Iris pigment epithelial cell (primary cell): ENCODE data around the gene RAB3B.
A peak's percentile ranks its signal among the peaks of the same experiment; 100 is the strongest.
"Not testable (repeated sequence)": the region's sequence is repeated elsewhere in the genome, so short reads cannot be mapped to it uniquely, and the experiment has no call there.

Experiments used
- DNase-seq: peaks from one replicate; pipeline ENCODE4 v3.0.0-alpha.2; 2011; ENCODE audit warnings: low read depth

The RAB3B gene

GRCh38 chr1:51989582-51990477 lies 670 bp downstream of the RAB3B start:
- no peak for DNase-seq

- DNase-seq, result no peak
Observed at GRCh38 chr1:51988254-51988653, 2.2 kb downstream of the RAB3B start.

DNA sequence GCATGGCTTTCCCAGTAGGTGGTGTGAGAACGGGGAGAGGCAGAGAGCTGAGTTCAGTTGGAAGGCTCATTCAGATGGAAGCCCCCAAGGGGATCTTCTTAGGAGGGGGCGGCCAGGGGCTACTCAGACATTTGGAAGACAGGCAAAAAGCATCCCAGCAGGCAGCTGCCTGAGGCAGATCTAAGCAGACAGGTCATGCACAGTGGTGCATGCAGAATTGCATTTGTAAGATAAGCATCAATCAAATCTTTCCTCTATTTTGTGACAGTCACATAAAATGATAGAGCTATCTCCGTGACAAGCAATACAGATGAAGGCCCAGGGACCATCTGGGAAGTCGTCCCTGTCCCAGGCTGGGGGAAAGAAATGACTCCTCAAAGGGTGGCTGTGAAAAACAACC lies 3.8 kb downstream of the RAB3B start:
- DNase-seq, result no peak

DNA sequence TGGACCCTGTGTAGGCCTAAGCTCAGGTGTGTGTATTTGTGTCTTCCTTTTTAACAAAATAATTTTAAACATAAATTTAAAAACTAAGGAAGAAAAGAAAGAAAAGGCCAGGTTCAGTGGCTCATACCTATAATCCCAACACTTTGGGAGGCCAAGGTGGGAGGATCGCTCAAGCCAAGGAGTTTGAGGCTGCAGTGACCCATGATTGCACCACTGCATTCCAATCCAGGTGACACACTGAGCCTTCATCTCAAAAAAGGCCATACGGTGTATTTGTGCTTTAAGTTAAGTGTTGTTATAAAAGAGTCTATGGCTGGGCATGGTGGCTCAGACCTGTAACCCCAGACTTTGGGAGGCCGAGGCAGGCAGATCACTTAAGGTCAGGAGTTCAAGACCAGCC lies 8.3 kb downstream of the RAB3B start:
- DNase-seq, result no peak

DNA sequence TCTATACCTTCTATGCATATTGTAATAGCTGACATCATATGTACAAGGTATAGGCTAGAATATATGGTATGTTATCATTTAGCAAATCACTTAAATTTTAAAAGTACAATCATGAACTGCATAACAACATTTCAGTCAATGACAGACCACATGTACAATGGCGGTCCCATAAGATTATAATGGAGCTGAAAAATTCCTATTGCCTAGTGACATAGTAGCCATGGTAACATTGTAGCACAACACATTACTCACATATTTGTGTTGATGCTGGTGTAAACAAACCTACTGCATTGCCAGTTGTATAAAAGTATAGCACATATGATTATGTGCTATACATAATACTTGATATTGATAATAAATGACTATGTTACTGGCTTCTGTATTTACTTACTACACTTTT lies 8.9 kb downstream of the RAB3B start:
- no peak for DNase-seq

GRCh38 chr1:51978099-51978498 lies 12.4 kb downstream of the RAB3B start:
- no peak for DNase-seq

- DNase-seq, result no peak
Observed at GRCh38 chr1:51976846-51977602, 13.5 kb downstream of the RAB3B start.

GRCh38 chr1:51973587-51974474 lies 16.7 kb downstream of the RAB3B start:
- DNase-seq, result peak; percentile 34

DNA sequence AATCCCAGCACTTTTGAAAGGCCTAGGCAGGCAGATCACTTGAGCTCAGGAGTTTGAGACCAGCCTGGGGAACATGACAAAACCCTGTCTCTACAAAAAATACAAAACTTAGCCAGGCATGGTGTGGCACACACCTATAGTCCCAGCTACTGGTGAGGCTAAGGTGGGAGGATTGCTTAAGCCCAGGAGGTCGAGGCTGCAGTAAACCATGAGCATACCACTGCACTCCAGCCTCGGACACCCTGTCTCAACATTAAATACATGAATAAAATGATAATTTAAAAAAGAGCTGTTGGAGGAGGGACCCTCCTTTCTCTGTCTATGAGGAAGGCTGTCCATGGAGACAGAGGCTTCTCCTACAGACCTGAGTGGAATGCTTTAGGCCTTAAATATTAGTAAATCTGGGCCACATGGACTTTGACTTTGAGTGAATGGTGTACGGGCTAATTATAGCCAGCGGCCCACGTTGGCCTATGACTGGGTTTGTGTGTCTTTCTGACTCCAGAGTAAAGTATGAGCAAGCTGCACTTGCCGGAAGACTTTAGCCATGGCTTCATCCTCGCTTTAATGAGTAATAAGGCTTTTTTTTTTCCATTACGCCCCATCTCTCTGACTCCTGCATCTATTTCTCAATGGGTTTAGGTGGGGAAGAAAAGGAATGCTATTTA lies 21.3 kb downstream of the RAB3B start:
- DNase-seq, result peak; percentile 98

GRCh38 chr1:51968632-51969031 lies 21.9 kb downstream of the RAB3B start:
- no peak for DNase-seq

GRCh38 chr1:51967213-51967791 lies 23.2 kb downstream of the RAB3B start:
- DNase-seq, result not testable (repeated sequence)

GRCh38 chr1:51966559-51966958 lies 23.9 kb downstream of the RAB3B start:
- DNase-seq, result no peak

DNA sequence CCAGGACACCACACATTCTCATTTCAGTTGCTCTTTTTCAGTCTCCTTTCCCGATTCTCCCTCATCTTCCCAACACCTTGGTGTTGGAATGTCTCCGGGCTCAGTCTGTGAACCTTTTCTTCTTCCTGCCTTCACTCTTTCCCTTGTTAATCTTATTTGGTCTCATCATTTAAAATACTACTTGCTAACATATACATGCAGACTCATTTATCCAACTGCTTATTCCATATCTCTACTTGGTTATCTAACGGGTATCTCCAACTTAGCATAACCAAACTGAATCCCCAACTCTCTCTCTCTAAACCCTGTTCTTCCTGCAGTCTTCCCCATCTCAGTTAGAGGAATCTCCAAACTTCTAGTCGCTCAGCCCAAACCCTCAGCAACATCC lies 26.2 kb downstream of the RAB3B start:
- DNase-seq, result no peak

- DNase-seq, result no peak
Observed at GRCh38 chr1:51963592-51964308, 26.8 kb downstream of the RAB3B start.

- no peak for DNase-seq
Observed at GRCh38 chr1:51962486-51963356, 27.8 kb downstream of the RAB3B start.

DNA sequence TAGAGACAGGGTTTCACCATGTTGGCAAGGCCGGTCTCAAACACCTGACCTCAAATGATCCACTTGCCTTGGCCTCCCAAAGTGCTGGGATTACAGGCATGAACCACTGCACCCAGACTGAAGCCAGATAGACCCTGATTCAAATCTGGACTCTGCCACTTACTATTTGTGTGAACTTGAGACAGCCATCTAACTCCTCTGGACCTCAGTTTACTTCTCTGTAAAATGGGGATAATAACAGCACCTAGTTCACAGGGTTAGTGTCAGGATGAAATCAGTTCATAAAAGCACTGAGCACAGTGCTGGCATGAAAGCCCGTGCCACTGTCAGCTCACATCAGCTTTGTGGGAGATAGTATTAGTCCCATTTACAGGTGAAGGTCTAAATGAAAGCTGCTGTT lies 28.5 kb downstream of the RAB3B start:
- no peak for DNase-seq

DNA sequence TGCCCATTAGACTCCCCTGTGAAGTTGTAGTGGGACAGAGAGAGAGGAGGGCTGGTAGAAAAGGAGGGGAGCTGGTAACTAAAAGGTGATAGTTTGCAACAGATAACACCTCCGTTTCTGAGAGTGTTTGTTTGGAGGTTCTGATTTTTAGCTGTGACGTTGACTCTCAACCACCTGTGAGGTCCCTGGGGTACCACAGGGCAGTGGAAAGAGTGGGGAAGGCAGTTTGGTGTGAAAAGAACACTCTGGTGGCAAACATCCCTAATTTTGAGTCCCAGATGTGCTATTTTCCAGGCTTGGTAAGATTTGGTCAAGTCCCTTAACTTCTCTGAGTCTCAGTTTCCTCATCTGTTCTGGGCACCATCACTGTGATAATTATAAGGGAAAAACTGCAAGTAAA lies 29.3 kb downstream of the RAB3B start:
- no peak for DNase-seq

GRCh38 chr1:51960262-51960661 lies 30.2 kb downstream of the RAB3B start:
- DNase-seq, result no peak

DNA sequence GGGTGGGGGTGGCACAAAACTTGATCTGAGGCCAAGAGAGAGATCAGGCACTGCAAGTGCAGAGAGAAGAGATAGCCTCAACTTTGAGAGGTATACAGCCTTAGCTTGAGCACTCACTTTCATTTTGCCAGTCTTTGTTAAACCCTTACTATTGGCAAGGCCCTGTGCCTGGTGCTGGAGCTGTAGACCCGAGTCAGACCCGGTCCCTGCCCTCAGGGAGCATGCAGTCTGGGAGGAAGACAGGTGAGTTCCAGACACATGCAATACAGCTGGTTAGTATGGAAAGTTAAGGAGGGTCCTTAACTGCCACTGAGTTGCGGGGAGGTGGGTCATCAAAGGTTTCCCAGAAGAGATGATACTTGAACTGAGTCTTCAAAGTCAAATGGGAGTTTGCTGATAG lies 31.7 kb downstream of the RAB3B start:
- no peak for DNase-seq

DNA sequence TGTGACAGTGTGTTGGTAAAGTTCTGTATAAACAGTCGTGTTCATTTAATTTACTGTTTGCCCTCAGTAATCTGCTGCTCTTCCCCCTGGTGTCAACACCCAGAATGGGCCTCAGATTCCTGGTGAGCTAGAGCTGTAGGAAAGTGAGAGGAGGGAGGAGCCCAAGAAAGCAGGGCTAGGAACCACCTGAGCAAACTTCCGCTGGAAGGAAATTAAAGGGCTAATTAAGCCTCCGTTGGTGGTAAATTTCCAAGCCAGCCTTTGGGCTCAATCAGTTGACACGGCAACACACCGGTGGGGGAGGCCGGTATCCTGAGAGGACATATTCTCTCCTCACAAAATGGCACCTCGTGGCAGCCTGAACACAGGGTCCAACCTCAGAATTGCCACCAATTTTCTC lies 32.9 kb downstream of the RAB3B start:
- DNase-seq, result no peak
